Measurements from ENCODE around the gene HOXC4.

HOXC4 gene

GRCh38 chr12:54053751-54054741 lies at the start of gene HOXC4:
Gene HOXC4 (plus strand): TSS chr12:54053835. CDS start chr12:54053923, 88 bp downstream.
- peak; percentile 87 for DNase-seq

GRCh38 chr12:54004063-54004840 lies 49.4 kb upstream of the HOXC4 start:
- DNase-seq, result no peak

GRCh38 chr12:54004841-54005530 lies 48.6 kb upstream of the HOXC4 start:
- no peak for DNase-seq

- no peak for DNase-seq
Measured at GRCh38 chr12:54005531-54005852, 48.1 kb upstream of the HOXC4 start.

- DNase-seq, result peak; percentile 80
Measured at GRCh38 chr12:54005853-54006558, 47.6 kb upstream of the HOXC4 start.

- DNase-seq, result no peak
Measured at GRCh38 chr12:54006559-54007220, 46.9 kb upstream of the HOXC4 start.

GRCh38 chr12:54007538-54008259 lies 45.9 kb upstream of the HOXC4 start:
- peak; percentile 28 for DNase-seq

GRCh38 chr12:54008260-54008552 lies 45.4 kb upstream of the HOXC4 start:
- DNase-seq, result no peak

GRCh38 chr12:54009171-54010052 lies 44.2 kb upstream of the HOXC4 start:
- DNase-seq, result peak; percentile 41

- no peak for DNase-seq
Measured at GRCh38 chr12:54010053-54010971, 43.3 kb upstream of the HOXC4 start.

- DNase-seq, result no peak
Measured at GRCh38 chr12:54010972-54011664, 42.5 kb upstream of the HOXC4 start.

- no peak for DNase-seq
Measured at GRCh38 chr12:54011665-54012532, 41.7 kb upstream of the HOXC4 start.

- DNase-seq, result no peak
Measured at GRCh38 chr12:54012631-54013409, 40.8 kb upstream of the HOXC4 start.

- no peak for DNase-seq
Measured at GRCh38 chr12:54014377-54015017, 39.1 kb upstream of the HOXC4 start.

GRCh38 chr12:54015018-54015931 lies 38.4 kb upstream of the HOXC4 start:
- no peak for DNase-seq

Measured in fibroblast of skin of right biceps (primary cell).